Smooth muscle cell (in vitro differentiated cells): ENCODE data around the gene CAMK2N1. TPM values are rescaled to one million over a fixed set of nuclear protein-coding genes. Genes with fewer than 3 reads are reported as not detected.

Source experiments
- DNase-seq: peaks from one replicate; lab custom pipeline; 2025; ENCODE audit not compliant: unreplicated experiment; lab: John Stamatoyannopoulos, UW
- H2AFZ ChIP-seq: fragments of 200-600 bp; sonication (generic); 2 replicates; pipeline ENCODE4 v1.6.0; 2016; ENCODE audit warnings: antibody characterized with exemption, low read depth, mild to moderate bottlenecking
- H3F3A ChIP-seq: fragments of 200-600 bp; sonication (generic); 2 replicates; pipeline ENCODE4 v1.6.0; 2017; ENCODE audit warnings: antibody characterized with exemption, low read depth
- H3K27ac ChIP-seq: fragments of 200-600 bp; sonication (generic); 2 replicates; pipeline ENCODE4 v1.5.1; 2016; ENCODE audit warnings: low read depth, mild to moderate bottlenecking
- H3K27me3 ChIP-seq: fragments of 200-600 bp; sonication (generic); 2 replicates; pipeline ENCODE4 v1.6.1; 2016; ENCODE audit warnings: low read depth, mild to moderate bottlenecking
- H3K36me3 ChIP-seq: fragments of 200-600 bp; sonication (generic); 2 replicates; pipeline ENCODE4 v1.5.1; 2016; ENCODE audit warnings: low read depth
- H3K4me1 ChIP-seq: fragments of 200-600 bp; sonication (generic); 2 replicates; pipeline ENCODE4 v1.5.1; 2016; ENCODE audit warnings: low read depth
- H3K4me2 ChIP-seq: fragments of 200-600 bp; sonication (generic); 2 replicates; pipeline ENCODE4 v1.6.0; 2016; ENCODE audit warnings: mild to moderate bottlenecking
- H3K4me3 ChIP-seq: fragments of 200-600 bp; sonication (generic); 2 replicates; pipeline ENCODE4 v1.5.1; 2016; ENCODE audit warnings: mild to moderate bottlenecking
- H3K79me2 ChIP-seq: fragments of 200-600 bp; sonication (generic); 2 replicates; pipeline ENCODE4 v1.6.0; 2016; ENCODE audit warnings: low read depth, mild to moderate bottlenecking
- H3K9ac ChIP-seq: fragments of 200-600 bp; sonication (generic); 2 replicates; pipeline ENCODE4 v1.6.0; 2016; ENCODE audit warnings: low read depth
- H3K9me3 ChIP-seq: fragments of 200-600 bp; sonication (generic); replicated peaks from 2 replicates; pipeline ENCODE4 v1.5.1; 2016; ENCODE audit warnings: low read depth
- H4K20me1 ChIP-seq: fragments of 200-600 bp; sonication (generic); 2 replicates; pipeline ENCODE4 v1.6.0; 2016; ENCODE audit warnings: low read depth
- CTCF ChIP-seq: fragments of 200-600 bp; sonication (generic); IDR thresholded peaks from 2 replicates; pipeline ENCODE4 v1.5.1; 2017; ENCODE audit warnings: borderline replicate concordance, mild to moderate bottlenecking, antibody characterized with exemption; ENCODE audit not compliant: insufficient read depth, poor library complexity, severe bottlenecking
- WGBS: methylation state at CpG from one replicate; pipeline ENCODE4 v1.1.7; 2016; ENCODE audit warnings: low lambda C conversion rate; 5-methylcytosine and 5-hydroxymethylcytosine counted together
- polyA plus RNA-seq: library from polyadenylated mRNA; unstranded; fragments of >200 nt; fragmentation: Nextera tagmentation; extraction: Ambion mirVana; gene quantifications from 2 replicates; pipeline ENCODE4 v1.2.1, GENCODE V29; 2016
- total RNA-seq: library from RNA; depleted of rRNA; stranded (reverse); fragments of >200 nt; gene quantifications from 2 replicates; pipeline ENCODE4 v1.2.3, GENCODE V29; 2014

CAMK2N1 gene
- total and polyA plus RNA-seq, 2 experiments from 2014 or later: 11.0 to 13.2 TPM

DNA sequence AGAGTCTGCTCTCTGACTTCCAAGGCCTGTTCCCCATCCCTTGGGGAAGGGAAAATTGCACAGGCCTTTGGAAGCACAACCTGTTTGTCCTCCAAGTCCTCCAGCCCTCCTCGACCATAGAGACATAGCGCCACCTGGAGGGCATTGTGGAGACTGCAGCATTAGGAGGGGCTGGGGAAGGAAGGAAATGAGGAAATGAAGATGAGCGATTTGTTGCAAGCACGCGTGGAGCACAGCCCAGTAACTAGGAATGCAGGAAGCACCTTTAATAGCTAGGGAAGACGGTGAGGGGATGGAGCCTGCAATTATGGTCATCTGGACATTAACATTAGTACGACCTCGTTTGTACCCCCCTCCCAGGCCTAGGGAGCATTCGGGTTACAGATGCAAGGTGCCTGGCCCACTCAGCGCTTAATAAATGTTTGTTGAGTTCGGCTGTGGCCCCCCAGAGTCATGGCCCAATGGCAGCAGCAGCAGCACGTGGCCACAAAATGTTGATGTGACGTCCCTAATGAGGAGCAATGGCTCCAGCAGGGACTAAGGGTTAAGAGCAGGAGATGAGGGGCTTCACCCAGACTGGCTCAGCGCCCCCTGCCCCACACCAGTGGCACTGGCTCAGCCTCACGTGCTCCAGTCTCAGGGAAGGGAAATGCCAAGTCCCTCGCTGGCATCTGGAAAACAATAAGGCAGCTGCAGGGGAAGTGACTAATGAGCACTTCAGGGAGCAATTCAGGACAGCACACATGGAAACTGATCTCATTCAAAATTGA, 8.0 kb upstream of the CAMK2N1 start:
- WGBS: 12% methylated on average over 16 of the region's 16 CpGs
- Histone ChIP-seq H3K9me3 (no peaks in the 10 kb centered on the region), H3K4me3 (no peak overlapping the region), H4K20me1 (no peaks in the 10 kb centered on the region), H3K4me1 (no peaks in the 10 kb centered on the region), H3K4me2 (no peak overlapping the region), H3F3A (no peaks in the 10 kb centered on the region), H3K36me3 (no peaks in the 10 kb centered on the region), H3K9ac (no peak overlapping the region), H2AFZ (no peak overlapping the region), H3K27me3 (no peaks in the 10 kb centered on the region), H3K27ac (no peak overlapping the region), H3K79me2 (no peaks in the 10 kb centered on the region)
- TF ChIP-seq CTCF: peak; percentile 98
- DNase-seq: peak; percentile 62

DNA sequence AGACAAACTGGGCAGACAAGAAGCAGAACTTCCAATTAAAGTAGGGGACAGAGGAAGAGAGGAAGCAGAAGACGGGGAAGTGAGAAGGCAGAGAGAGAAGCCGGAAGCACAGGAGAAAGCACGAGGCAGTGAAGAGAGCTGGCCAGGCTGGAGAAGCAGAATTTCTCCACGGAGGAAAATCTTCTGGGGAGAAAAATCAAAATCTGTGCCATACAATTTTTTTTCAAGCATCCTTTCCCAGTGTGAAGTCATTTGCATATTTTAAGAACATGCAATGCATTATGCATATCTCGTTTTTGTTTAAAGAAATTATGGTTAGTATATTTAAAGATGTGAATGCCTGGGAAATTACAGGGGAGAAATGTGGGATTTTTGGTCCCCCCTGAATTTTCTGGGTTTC, 7.3 kb upstream of the CAMK2N1 start:
- no peak for DNase-seq

DNA sequence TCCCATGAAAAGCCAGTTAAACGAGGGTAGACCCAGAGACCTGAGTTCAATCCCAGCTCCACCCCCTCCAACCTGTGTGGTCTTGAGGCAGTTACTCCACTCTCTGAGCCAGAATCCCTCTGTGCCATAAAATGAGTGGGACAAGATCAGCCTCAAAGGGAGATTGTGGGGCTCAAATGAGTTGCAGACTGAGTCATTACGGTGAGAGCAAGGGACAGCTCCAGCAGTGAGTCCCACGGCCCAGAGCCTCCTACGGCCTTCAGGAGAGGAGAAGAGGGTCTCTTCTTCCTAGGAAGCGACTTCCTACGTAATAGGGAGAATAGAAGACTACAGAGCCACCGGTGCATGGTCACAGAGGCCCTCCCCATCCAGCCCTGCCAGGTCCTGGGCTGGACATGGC, 6.7 kb upstream of the CAMK2N1 start:
- TF ChIP-seq CTCF: no peak
- Histone ChIP-seq H3K4me1 (no peaks in the 10 kb centered on the region), H3K9me3 (no peaks in the 10 kb centered on the region), H3K79me2 (no peaks in the 10 kb centered on the region), H3K9ac (no peak overlapping the region), H3K4me2 (no peak overlapping the region), H2AFZ (no peak overlapping the region), H4K20me1 (no peaks in the 10 kb centered on the region), H3F3A (no peaks in the 10 kb centered on the region), H3K27ac (no peak overlapping the region), H3K27me3 (no peaks in the 10 kb centered on the region), H3K36me3 (no peaks in the 10 kb centered on the region), H3K4me3 (no peak overlapping the region)
- 68% methylated on average over 7 of the region's 7 CpGs for WGBS
- no peak for DNase-seq

More for the DNA sequence above, 7.3 kb upstream of the CAMK2N1 start:
- no peaks in the 10 kb centered on the region for H3F3A ChIP-seq
- no peaks in the 10 kb centered on the region for H3K9me3 ChIP-seq
- no peak overlapping the region for H2AFZ ChIP-seq
- 58% methylated on average over 5 of the region's 5 CpGs for WGBS
- H3K4me1 ChIP-seq: no peaks in the 10 kb centered on the region
- no peak overlapping the region for H3K27ac ChIP-seq
- no peak overlapping the region for H3K4me3 ChIP-seq
- H3K4me2 ChIP-seq: no peak overlapping the region
- H3K9ac ChIP-seq: no peak overlapping the region
- H3K27me3 ChIP-seq: no peaks in the 10 kb centered on the region
- no peak for TF ChIP-seq CTCF
- H3K79me2 ChIP-seq: no peaks in the 10 kb centered on the region
- no peaks in the 10 kb centered on the region for H3K36me3 ChIP-seq
- H4K20me1 ChIP-seq: no peaks in the 10 kb centered on the region

DNA sequence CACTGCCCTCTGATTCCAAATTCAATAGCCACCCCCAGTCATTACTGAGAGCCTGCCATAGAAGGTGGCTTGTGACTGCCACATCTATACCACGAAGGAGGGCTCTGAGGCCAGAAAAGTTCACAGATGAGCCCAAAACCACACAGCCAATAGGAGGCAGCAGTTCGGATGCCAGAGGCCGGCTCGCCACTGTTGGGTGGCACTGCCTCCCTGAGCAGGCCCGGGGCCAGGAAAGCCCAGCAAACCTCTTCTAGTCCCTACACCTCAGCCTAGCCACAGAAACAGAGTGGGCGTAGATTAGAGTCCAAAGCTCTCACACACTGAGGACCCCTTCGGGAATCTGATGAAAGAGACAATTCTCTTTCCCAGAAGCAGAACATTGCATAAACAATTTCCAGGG, 5.9 kb upstream of the CAMK2N1 start:
- 76% methylated on average over 7 of the region's 7 CpGs for WGBS
- H3K4me1 ChIP-seq: no peaks in the 10 kb centered on the region
- no peak overlapping the region for H2AFZ ChIP-seq
- no peaks in the 10 kb centered on the region for H3K79me2 ChIP-seq
- H3K9me3 ChIP-seq: no peaks in the 10 kb centered on the region
- no peak overlapping the region for H3K9ac ChIP-seq
- TF ChIP-seq CTCF: no peak
- H3K36me3 ChIP-seq: no peaks in the 10 kb centered on the region
- no peaks in the 10 kb centered on the region for H3K27me3 ChIP-seq
- no peak overlapping the region for H3K27ac ChIP-seq
- DNase-seq: no peak
- no peaks in the 10 kb centered on the region for H4K20me1 ChIP-seq
- no peak overlapping the region for H3K4me3 ChIP-seq
- no peaks in the 10 kb centered on the region for H3F3A ChIP-seq
- no peak overlapping the region for H3K4me2 ChIP-seq
